ENCODE data around the gene GABARAP. TPM values are rescaled to one million over a fixed set of nuclear protein-coding genes. Genes with fewer than 3 reads are reported as not detected.

The GABARAP gene
- total RNA-seq, 1 experiment from 2014 or later, result 228 TPM

- ChIA-PET CTCF (interaction anchor here (0.7 to 1.0 kb wide), 2 partner anchors 14 to 23 kb away, joined by 4 to 5 read pairs; no protein-coding TSS in a partner anchor), POLR2A (no interaction called here)
- DNase-seq (ENCODE audit: low spot score), result peak; percentile 86
- H3K27ac Mint-ChIP-seq, result peak overlapping the region; percentile 64
- H3K4me3 Mint-ChIP-seq, result no peak overlapping the region
- peak; percentile 95 for ATAC-seq
- TF ChIP-seq TP53 (CRISPR knock-in tag; IDR thresholded peaks at IDR 0.05) (0 out of 2 replicates have a peak, but pooled peaks have one; percentile 32), TEAD1 (CRISPR knock-in tag; IDR thresholded peaks at IDR 0.05) (peak; percentile 49; the same call in 1 of the 2 replicates), GRHL2 (CRISPR knock-in tag; IDR thresholded peaks at IDR 0.05; ENCODE audit: insufficient replicate concordance, severe bottlenecking) (no peak), NR3C1 (CRISPR knock-in tag; conservative IDR thresholded peaks at IDR 0.05; ENCODE audit: low read depth) (0 out of 2 replicates have a peak, but pooled peaks have one; percentile 28), SMAD4 (CRISPR knock-in tag; IDR thresholded peaks at IDR 0.05) (peak; percentile 35; the same call in 1 of the 2 replicates), USF2 (CRISPR knock-in tag; IDR thresholded peaks at IDR 0.05) (peak; percentile 90), ZNF532 (CRISPR knock-in tag; IDR thresholded peaks at IDR 0.05; ENCODE audit: borderline replicate concordance) (no peak), TEAD4 (CRISPR knock-in tag; IDR thresholded peaks at IDR 0.05) (0 out of 2 replicates have a peak, but pooled peaks have one; percentile 20), ARID4B (CRISPR knock-in tag; IDR thresholded peaks at IDR 0.05; ENCODE audit: borderline replicate concordance) (0 out of 2 replicates have a peak, but pooled peaks have one; percentile 46), USF1 (CRISPR knock-in tag; IDR thresholded peaks at IDR 0.05) (peak; percentile 91)
- no peaks in the 10 kb centered on the region for H3K4me1 Mint-ChIP-seq
- H3K36me3 Mint-ChIP-seq, result peaks cover 27% of the 10 kb centered on the region
- H3K27me3 Mint-ChIP-seq (ENCODE audit: low read depth), result no peaks in the 10 kb centered on the region
- H3K9me3 Mint-ChIP-seq, result no peaks in the 10 kb centered on the region
These were observed 50.5 kb downstream of the GABARAP start for GRCh38 chr17:7191571-7192270.

GRCh38 chr17:7191069-7191468 is 51.2 kb downstream of the GABARAP start:
- ChIA-PET CTCF (interaction anchor here (0.6 to 1.0 kb wide), 3 partner anchors 13 to 45 kb away, joined by 4 to 5 read pairs (median 5); no protein-coding TSS in a partner anchor), POLR2A (no interaction called here)
- ATAC-seq (no peak), DNase-seq (ENCODE audit: low spot score) (no peak)
- no peaks in the 10 kb centered on the region for H3K4me1 Mint-ChIP-seq
- H3K27ac Mint-ChIP-seq, result no peak overlapping the region
- no peak for TF ChIP-seq MXD4 (CRISPR knock-in tag; IDR thresholded peaks at IDR 0.05; ENCODE audit: borderline replicate concordance)
- TF ChIP-seq TEAD4 (CRISPR knock-in tag; IDR thresholded peaks at IDR 0.05), result no peak
- TF ChIP-seq ZNF423 (CRISPR knock-in tag; IDR thresholded peaks at IDR 0.05), result no peak
- TF ChIP-seq ERG (CRISPR knock-in tag; IDR thresholded peaks at IDR 0.05), result no peak
- TF ChIP-seq NR3C1 (CRISPR knock-in tag; conservative IDR thresholded peaks at IDR 0.05; ENCODE audit: low read depth), result 0 out of 2 replicates have a peak, but pooled peaks have one; percentile 43
- TF ChIP-seq USF2 (CRISPR knock-in tag; IDR thresholded peaks at IDR 0.05), result no peak
- TF ChIP-seq ZNF232 (CRISPR knock-in tag; IDR thresholded peaks at IDR 0.05), result no peak
- TF ChIP-seq PREB (CRISPR knock-in tag; IDR thresholded peaks at IDR 0.05; ENCODE audit: borderline replicate concordance), result no peak
- H3K36me3 Mint-ChIP-seq, result peaks cover 22% of the 10 kb centered on the region
- H3K9me3 Mint-ChIP-seq, result no peaks in the 10 kb centered on the region
- no peaks in the 10 kb centered on the region for H3K27me3 Mint-ChIP-seq (ENCODE audit: low read depth)
- H3K4me3 Mint-ChIP-seq, result no peak overlapping the region

Data from WTC11 (cell line).